HG03342 (cell line): ENCODE measurements around the gene OTUB1.
"Not testable (repeated sequence)": the region's sequence is repeated elsewhere in the genome, so short reads cannot be mapped to it uniquely, and the experiment has no call there.

ENCODE experiments used
- ATAC-seq: cut with Tn5 transposase; IDR thresholded peaks from one replicate; pipeline ENCODE4 v1.9.1; 2021; ENCODE audit warnings: mild to moderate bottlenecking, moderate library complexity; ENCODE audit not compliant: unreplicated experiment

OTUB1 gene

GRCh38 chr11:64042301-64042700 is 56.1 kb downstream of the OTUB1 start:
- ATAC-seq = no peak

DNA sequence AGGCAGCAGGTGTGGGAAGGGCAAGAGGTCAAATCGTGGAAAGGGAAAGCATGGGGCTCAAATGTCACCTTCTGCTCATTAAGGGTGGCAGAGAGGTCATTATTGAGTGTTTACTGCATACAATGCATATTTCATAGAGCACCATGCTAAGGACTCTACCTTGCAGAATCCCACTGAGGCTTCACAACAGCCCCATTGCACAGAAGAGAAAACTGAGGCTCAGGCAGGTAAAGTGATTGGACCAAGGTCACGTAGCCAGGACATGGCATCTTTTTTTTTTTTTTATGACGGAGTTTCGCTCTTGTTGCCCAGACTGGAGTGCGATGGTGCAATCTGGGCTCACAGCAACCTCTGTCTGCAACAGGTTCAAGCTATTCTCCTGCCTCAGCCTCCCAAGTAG is 57.3 kb downstream of the OTUB1 start:
- ATAC-seq = no peak

GRCh38 chr11:64044730-64045393 is 58.6 kb downstream of the OTUB1 start:
- ATAC-seq = no peak

DNA sequence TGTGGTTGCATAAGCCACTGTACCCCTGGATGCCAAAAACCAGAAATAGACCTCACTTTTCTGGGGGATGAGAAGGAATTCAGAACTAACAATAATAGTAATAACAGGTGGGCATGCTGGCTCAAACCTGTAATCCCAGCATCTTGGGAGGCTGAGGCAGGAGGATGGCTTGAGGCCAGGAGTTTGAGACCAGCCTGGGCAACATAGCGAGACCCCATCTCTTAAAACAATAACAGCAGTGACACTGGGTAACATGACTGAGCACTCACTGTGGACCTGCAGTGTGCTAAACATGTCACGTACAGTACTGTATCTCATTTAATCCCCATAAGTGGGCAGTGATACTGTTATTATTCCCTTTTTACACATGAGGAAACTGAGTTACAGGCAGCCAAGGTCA is 59.5 kb downstream of the OTUB1 start:
- ATAC-seq = no peak

GRCh38 chr11:64047373-64047772 is 61.1 kb downstream of the OTUB1 start:
- ATAC-seq = not testable (repeated sequence)
